GM21528 (cell line): Measurements from ENCODE around the gene DISP3.

ENCODE experiments used
- ATAC-seq: cut with Tn5 transposase; IDR thresholded peaks from one replicate; pipeline ENCODE4 v1.9.1; 2021; ENCODE audit warnings: mild to moderate bottlenecking, moderate library complexity; ENCODE audit not compliant: unreplicated experiment, low FRiP score

DISP3 gene

GRCh38 chr1:11539850-11540772, 61.2 kb downstream of the DISP3 start:
- no peak for ATAC-seq

GRCh38 chr1:11540773-11541160, 61.8 kb downstream of the DISP3 start:
- no peak for ATAC-seq

- ATAC-seq = no peak
Observed at GRCh38 chr1:11541236-11541635, 62.3 kb downstream of the DISP3 start.

DNA sequence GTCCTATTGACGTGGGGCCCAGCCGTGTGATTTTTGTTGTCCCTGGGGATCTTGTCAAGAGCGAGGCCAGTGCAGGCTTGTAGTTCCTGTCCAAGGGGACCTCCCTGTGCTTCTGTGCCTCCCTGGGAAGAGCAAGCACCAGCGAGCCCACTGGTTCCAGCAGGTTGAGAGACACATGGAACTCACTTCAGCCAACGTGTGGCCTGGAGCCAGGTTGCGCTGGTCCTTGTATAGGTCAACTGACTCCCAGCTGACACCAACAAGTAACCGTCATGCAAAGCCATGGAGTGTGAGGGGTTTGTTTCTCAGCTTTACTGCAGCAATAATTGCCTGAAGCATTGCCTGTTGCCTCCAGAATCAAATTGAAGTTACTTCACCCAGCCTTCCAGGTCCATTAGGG, 63.0 kb downstream of the DISP3 start:
- no peak for ATAC-seq

- ATAC-seq = no peak
Observed at GRCh38 chr1:11543392-11543791, 64.4 kb downstream of the DISP3 start.

GRCh38 chr1:11543796-11544195, 64.8 kb downstream of the DISP3 start:
- no peak for ATAC-seq

DNA sequence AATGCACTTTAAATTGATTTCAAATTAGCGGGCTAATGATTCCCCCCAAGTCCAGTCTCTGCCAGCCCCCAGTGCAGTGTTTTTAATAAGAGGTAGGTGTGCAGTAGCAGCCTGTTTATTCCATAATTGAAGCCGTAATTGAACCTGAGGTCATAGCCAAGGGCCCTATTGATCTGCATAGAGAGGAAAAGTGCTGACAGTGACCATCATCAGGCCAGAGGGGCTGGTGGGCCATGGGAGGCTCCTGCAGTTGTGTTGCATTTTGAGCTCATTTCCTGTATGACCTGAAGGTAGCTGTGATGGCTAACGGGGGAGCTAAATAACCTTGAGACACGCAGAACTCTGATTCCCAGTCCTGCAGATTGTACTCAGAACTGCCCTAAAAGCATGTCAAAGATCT, 67.5 kb downstream of the DISP3 start:
- ATAC-seq = no peak

GRCh38 chr1:11550664-11551283, 71.8 kb downstream of the DISP3 start:
- no peak for ATAC-seq

GRCh38 chr1:11558276-11558675, 79.3 kb downstream of the DISP3 start:
- no peak for ATAC-seq

- ATAC-seq = no peak
Observed at GRCh38 chr1:11558871-11559590, 80.1 kb downstream of the DISP3 start.

GRCh38 chr1:11559591-11559970, 80.6 kb downstream of the DISP3 start:
- ATAC-seq = no peak

DNA sequence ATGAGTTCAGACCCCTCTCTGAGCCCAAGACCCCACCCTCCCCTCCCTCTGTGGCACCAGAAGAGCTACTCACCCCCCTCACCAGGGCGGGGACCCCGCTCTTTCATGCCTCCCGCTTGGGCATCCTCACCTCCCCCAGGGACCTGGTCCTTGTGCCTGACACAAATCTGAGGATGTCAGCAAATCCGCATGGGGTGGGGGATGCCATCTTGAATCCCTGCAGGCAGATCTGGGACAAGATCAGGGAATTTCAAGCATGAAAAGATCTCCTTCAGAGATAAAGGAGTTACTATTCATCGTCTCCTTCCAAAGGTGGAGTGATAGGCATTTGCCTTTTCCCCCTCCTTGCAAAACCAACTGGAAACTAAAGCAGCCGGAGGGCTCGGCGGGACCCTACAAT, 81.1 kb downstream of the DISP3 start:
- no peak for ATAC-seq

DNA sequence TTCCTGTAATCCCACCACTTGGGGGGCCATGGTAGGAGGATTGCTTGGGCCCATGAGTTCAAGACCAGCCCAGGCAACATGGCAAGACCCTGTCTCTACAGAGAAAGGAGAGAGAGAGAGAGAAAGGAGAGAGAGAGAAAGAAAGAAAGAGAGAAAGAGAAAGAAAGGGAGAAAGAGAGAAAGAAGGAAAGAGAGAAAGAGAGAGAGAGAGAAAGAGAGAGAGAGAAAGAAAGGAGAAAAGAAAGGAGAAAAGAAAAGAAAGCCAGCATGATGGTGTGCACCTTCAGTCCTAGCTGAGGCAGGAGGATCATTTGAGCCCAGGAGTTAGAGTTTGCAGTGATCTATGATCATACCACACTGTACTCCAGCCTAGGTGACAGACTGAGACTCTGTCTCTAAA, 82.8 kb downstream of the DISP3 start:
- no peak for ATAC-seq

DNA sequence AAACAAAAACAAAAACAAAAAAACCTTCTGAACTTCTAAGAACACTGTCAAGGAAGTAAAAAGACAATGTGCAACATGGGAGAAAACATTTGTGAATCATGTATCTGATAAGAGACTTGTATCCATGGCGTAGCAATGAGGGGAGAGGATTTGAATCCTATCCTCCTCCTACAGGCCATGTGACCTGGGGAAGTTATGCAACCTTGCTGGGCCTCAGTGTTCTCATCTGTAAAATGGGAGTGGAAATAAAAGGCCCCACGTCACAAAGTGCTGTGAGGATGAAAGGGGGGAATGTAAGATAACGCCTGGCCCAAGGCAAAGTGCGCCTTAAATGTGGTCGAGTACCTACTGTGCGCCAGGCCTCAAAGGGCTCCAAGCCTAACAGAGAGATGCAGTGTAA, 83.7 kb downstream of the DISP3 start:
- ATAC-seq = no peak

- ATAC-seq = no peak
Observed at GRCh38 chr1:11563560-11564069, 84.7 kb downstream of the DISP3 start.

GRCh38 chr1:11564237-11564636, 85.3 kb downstream of the DISP3 start:
- ATAC-seq = no peak

- ATAC-seq = no peak
Observed at GRCh38 chr1:11566042-11566850, 87.3 kb downstream of the DISP3 start.

GRCh38 chr1:11567244-11568065, 88.5 kb downstream of the DISP3 start:
- no peak for ATAC-seq

DNA sequence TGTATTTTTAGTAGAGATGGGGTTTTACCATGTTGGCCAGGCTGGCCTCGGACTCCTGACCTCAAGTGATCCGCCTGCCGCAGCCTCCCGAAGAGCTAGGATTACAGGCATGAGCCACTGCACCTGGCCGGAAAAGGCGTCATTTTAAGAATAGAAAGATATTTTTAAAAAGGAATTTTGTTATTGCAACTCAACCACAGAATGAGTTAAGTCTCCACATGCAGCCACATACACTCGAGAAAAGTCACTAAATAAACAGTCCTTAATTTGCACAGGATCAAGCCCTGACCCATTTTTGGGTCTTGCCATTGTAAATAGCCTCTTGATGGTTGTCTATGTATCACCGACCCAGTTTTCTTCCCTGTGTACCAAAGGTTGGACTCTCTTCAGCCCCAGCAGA, 89.7 kb downstream of the DISP3 start:
- no peak for ATAC-seq

DNA sequence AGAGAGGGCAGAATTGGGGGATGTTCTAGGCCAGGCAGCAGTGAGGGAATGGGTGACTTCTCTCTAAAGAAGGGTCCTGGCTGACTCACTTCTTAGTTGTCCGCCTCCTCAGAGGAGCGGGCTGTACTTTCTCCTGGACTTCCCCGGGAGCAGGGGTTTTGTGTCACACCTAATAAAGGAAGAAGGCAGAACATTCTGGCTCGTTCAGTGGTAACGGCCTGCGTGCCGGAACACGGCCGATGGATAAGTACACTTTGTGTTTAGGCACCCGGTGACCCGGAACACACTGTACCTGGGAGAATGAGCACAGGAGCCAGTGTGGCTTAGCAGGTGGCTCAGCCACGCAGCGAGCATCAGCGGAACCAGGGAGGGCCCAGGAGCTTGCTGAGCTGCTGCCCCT, 90.6 kb downstream of the DISP3 start:
- no peak for ATAC-seq
